Measurements from ENCODE around the gene NUTM2B. TPM values are rescaled to one million over a fixed set of nuclear protein-coding genes. Genes with fewer than 3 reads are reported as not detected.
A peak's percentile ranks its signal among the peaks of the same experiment; 100 is the strongest.
"Not testable (repeated sequence)": the region's sequence is repeated elsewhere in the genome, so short reads cannot be mapped to it uniquely, and the experiment has no call there.

The NUTM2B gene
- total and polyA plus RNA-seq, 9 of the 15 experiments (the other 6 are each of a cell fraction or from before 2014, with no cell fraction given) = 0.40 to 2.5 (median 0.80) TPM; not detected in 2

GRCh38 chr10:79758297-79758993 is 55.4 kb downstream of the NUTM2B start:
- intact Hi-C loops (cut with micrococcal nuclease); H3K79me2 ChIP-seq (ENCODE audit: control insufficient read depth, insufficient read depth, low read length); H3K36me3 ChIP-seq (ENCODE audit: control insufficient read depth, insufficient read depth, low read length); H3K27me3 ChIP-seq (ENCODE audit: control insufficient read depth in 2 of 2, insufficient read depth in 2 of 2, low read length in 2 of 2); H3K9me1 ChIP-seq (ENCODE audit: control insufficient read depth, insufficient read depth, low read length); POLR2A ChIA-PET; BruUV-seq (replicated peaks); H3K4me3 ChIP-seq; H3K27ac ChIP-seq (ENCODE audit: extremely low read depth, low read depth, low read length); H3K9me3 ChIP-seq (replicated peaks; ENCODE audit: control insufficient read depth, insufficient read depth, low read depth, low read length); H3K4me2 ChIP-seq (ENCODE audit: insufficient read depth, low read length); H2AFZ ChIP-seq (ENCODE audit: low read depth, low read length); H4K20me1 ChIP-seq (replicated peaks; ENCODE audit: control insufficient read depth, insufficient read depth, low read length); FAIRE-seq; H3K9ac ChIP-seq (ENCODE audit: insufficient read depth in 1 of 2, low read depth in 2 of 2, low read length in 2 of 2); CTCF ChIA-PET (ENCODE audit: low intra/inter-chr PET ratio); H3K4me1 ChIP-seq (replicated peaks in 1 of 2; ENCODE audit: control insufficient read depth in 2 of 2, insufficient read depth in 2 of 2, low read length in 2 of 2); in situ Hi-C loops (cut with MboI): not testable (repeated sequence)
- ATAC-seq (peak; percentile 93), DNase-seq (ENCODE audit: extremely low read depth in 1 of 4, low spot score in 3 of 4) (peak; percentile 8 to 43 (median 18))
- 73% methylated on average over 3 of the region's 3 CpGs for WGBS (ENCODE audit: insufficient coverage, low coverage, missing lambda C conversion rate)
- peak; percentile 19 to 39 (median 34); a peak in 4 of 6 replicates for TF ChIP-seq CTCF (IDR thresholded peaks at IDR 0.05 in 2 of 3, conservative IDR thresholded peaks at IDR 0.05 in 1 of 3; ENCODE audit: insufficient read depth in 2 of 3, low read depth in 1 of 3, low read length in 3 of 3)
- TF ChIP-seq RAD21 (CRISPR knock-in tag; conservative IDR thresholded peaks at IDR 0.05 in 1 of 2, IDR thresholded peaks at IDR 0.05 in 1 of 2) = peak in 1 of 2 experiments; percentile 35; a peak in 2 of 4 replicates

Other genes starting within 250 kb of the NUTM2B start
- 0.65 and 0.68 TPM in 2 replicates for gene EIF5AL1, start 190.7 kb upstream of the NUTM2B start, total RNA-seq (2014; rRNA removed)
- gene EIF5AL1, start 190.7 kb upstream of the NUTM2B start, total RNA-seq (2014; rRNA removed; fragmentation: Illumina TruSeq; extraction: Trizol) = 0.80 and 0.83 TPM in 2 replicates
- 0.18 and 0.30 TPM in 2 replicates for gene EIF5AL1, start 190.7 kb upstream of the NUTM2B start, total RNA-seq (2015; rRNA removed; fragmentation: Illumina TruSeq; extraction: Trizol)
- gene EIF5AL1, start 190.7 kb upstream of the NUTM2B start, total RNA-seq (2021) = 0.27 and 0.31 TPM in 2 replicates
- 1.6 and 1.8 TPM in 2 replicates for gene EIF5AL1, start 190.7 kb upstream of the NUTM2B start, polyA plus RNA-seq (2011; rRNA removed)
- 3.2 and 3.4 TPM in 2 replicates for gene EIF5AL1, start 190.7 kb upstream of the NUTM2B start, polyA plus RNA-seq (2014; fragmentation: Illumina TruSeq; extraction: Trizol)
- under 1 TPM in 1 of 2 experiments, not detected in 1; 0.03 TPM for gene EIF5AL1, start 190.7 kb upstream of the NUTM2B start, polyA plus RNA-seq (2014; fragmentation: Nextera tagmentation; extraction: Ambion mirVana)
- 0.37 and 0.43 TPM in 2 replicates for gene EIF5AL1, start 190.7 kb upstream of the NUTM2B start, polyA plus RNA-seq (2014; rRNA removed)
- gene SFTPA2, start 142.8 kb upstream of the NUTM2B start, total RNA-seq (2014; rRNA removed) = not detected in 2 replicates
- gene SFTPA2, start 142.8 kb upstream of the NUTM2B start, total RNA-seq (2014; rRNA removed; fragmentation: Illumina TruSeq; extraction: Trizol) = not detected in 2 replicates
- not detected in 2 replicates for gene SFTPA2, start 142.8 kb upstream of the NUTM2B start, total RNA-seq (2015; rRNA removed; fragmentation: Illumina TruSeq; extraction: Trizol)
- 4.1 and 5.3 TPM in 2 replicates for gene SFTPA2, start 142.8 kb upstream of the NUTM2B start, total RNA-seq (2021)
- gene SFTPA2, start 142.8 kb upstream of the NUTM2B start, polyA plus RNA-seq (2011; rRNA removed) = not detected in 2 replicates
- not detected in 2 replicates for gene SFTPA2, start 142.8 kb upstream of the NUTM2B start, polyA plus RNA-seq (2014; fragmentation: Illumina TruSeq; extraction: Trizol)
- not detected for gene SFTPA2, start 142.8 kb upstream of the NUTM2B start, polyA plus RNA-seq (2014; fragmentation: Nextera tagmentation; extraction: Ambion mirVana)
- gene SFTPA2, start 142.8 kb upstream of the NUTM2B start, polyA plus RNA-seq (2014; rRNA removed) = not detected in 2 replicates
- 0.08 TPM in 1 of 2 replicates, not detected in the other for gene SFTPA1, start 92.3 kb upstream of the NUTM2B start, total RNA-seq (2014; rRNA removed)
- not detected in 2 replicates for gene SFTPA1, start 92.3 kb upstream of the NUTM2B start, total RNA-seq (2014; rRNA removed; fragmentation: Illumina TruSeq; extraction: Trizol)
- not detected in 2 replicates for gene SFTPA1, start 92.3 kb upstream of the NUTM2B start, total RNA-seq (2015; rRNA removed; fragmentation: Illumina TruSeq; extraction: Trizol)
- 3.5 and 5.2 TPM in 2 replicates for gene SFTPA1, start 92.3 kb upstream of the NUTM2B start, total RNA-seq (2021)
- 0.04 TPM in 1 of 2 replicates, not detected in the other for gene SFTPA1, start 92.3 kb upstream of the NUTM2B start, polyA plus RNA-seq (2011; rRNA removed)
- not detected in 2 replicates for gene SFTPA1, start 92.3 kb upstream of the NUTM2B start, polyA plus RNA-seq (2014; fragmentation: Illumina TruSeq; extraction: Trizol)
- under 1 TPM in 1 of 2 experiments, not detected in 1; 0.11 TPM for gene SFTPA1, start 92.3 kb upstream of the NUTM2B start, polyA plus RNA-seq (2014; fragmentation: Nextera tagmentation; extraction: Ambion mirVana)
- 0.05 TPM in 1 of 2 replicates, not detected in the other for gene SFTPA1, start 92.3 kb upstream of the NUTM2B start, polyA plus RNA-seq (2014; rRNA removed)
- gene NUTM2E, start 123.5 kb downstream of the NUTM2B start, total RNA-seq (2014; rRNA removed) = 0.05 TPM in 1 of 2 replicates, not detected in the other
- gene NUTM2E, start 123.5 kb downstream of the NUTM2B start, total RNA-seq (2014; rRNA removed; fragmentation: Illumina TruSeq; extraction: Trizol) = 0.07 and 0.16 TPM in 2 replicates
- gene NUTM2E, start 123.5 kb downstream of the NUTM2B start, total RNA-seq (2015; rRNA removed; fragmentation: Illumina TruSeq; extraction: Trizol) = 0.11 TPM in 1 of 2 replicates, not detected in the other
- gene NUTM2E, start 123.5 kb downstream of the NUTM2B start, total RNA-seq (2021) = 0.09 and 0.20 TPM in 2 replicates
- gene NUTM2E, start 123.5 kb downstream of the NUTM2B start, polyA plus RNA-seq (2011; rRNA removed) = 0.05 TPM in 1 of 2 replicates, not detected in the other
- gene NUTM2E, start 123.5 kb downstream of the NUTM2B start, polyA plus RNA-seq (2014; fragmentation: Illumina TruSeq; extraction: Trizol) = 0.04 and 0.18 TPM in 2 replicates
- gene NUTM2E, start 123.5 kb downstream of the NUTM2B start, polyA plus RNA-seq (2014; fragmentation: Nextera tagmentation; extraction: Ambion mirVana) = not detected
- gene NUTM2E, start 123.5 kb downstream of the NUTM2B start, polyA plus RNA-seq (2014; rRNA removed) = 0.08 TPM in 1 of 2 replicates, not detected in the other
- gene SFTPD, start 245.9 kb downstream of the NUTM2B start, total RNA-seq (2014; rRNA removed) = not detected in 2 replicates
- gene SFTPD, start 245.9 kb downstream of the NUTM2B start, total RNA-seq (2014; rRNA removed; fragmentation: Illumina TruSeq; extraction: Trizol) = not detected in 2 replicates
- not detected in 2 replicates for gene SFTPD, start 245.9 kb downstream of the NUTM2B start, total RNA-seq (2015; rRNA removed; fragmentation: Illumina TruSeq; extraction: Trizol)
- gene SFTPD, start 245.9 kb downstream of the NUTM2B start, total RNA-seq (2021) = 0.20 and 0.29 TPM in 2 replicates
- not detected in 2 replicates for gene SFTPD, start 245.9 kb downstream of the NUTM2B start, polyA plus RNA-seq (2011; rRNA removed)
- gene SFTPD, start 245.9 kb downstream of the NUTM2B start, polyA plus RNA-seq (2014; fragmentation: Illumina TruSeq; extraction: Trizol) = not detected in 2 replicates
- gene SFTPD, start 245.9 kb downstream of the NUTM2B start, polyA plus RNA-seq (2014; fragmentation: Nextera tagmentation; extraction: Ambion mirVana) = not detected
- gene SFTPD, start 245.9 kb downstream of the NUTM2B start, polyA plus RNA-seq (2014; rRNA removed) = not detected in 2 replicates